T follicular helper cell (primary cell): ENCODE results near the gene COMMD6.

Experiments used
- DNase-seq: peaks from one replicate; pipeline ENCODE4 v3.0.0-alpha.2; 2020; ENCODE audit warnings: low read depth

COMMD6 gene

GRCh38 chr13:75482820-75483079, 54.9 kb downstream of the COMMD6 start:
- no peak for DNase-seq

GRCh38 chr13:75482070-75482819, 55.4 kb downstream of the COMMD6 start, which contains the start of gene TBC1D4:
Gene TBC1D4 (minus strand): TSS chr13:75482169. CDS start chr13:75481767, 402 bp downstream.
- DNase-seq, result no peak

- DNase-seq, result no peak
Observed at GRCh38 chr13:75481176-75482069, 56.2 kb downstream of the COMMD6 start.

- no peak for DNase-seq
Observed at GRCh38 chr13:75480671-75481175, 56.9 kb downstream of the COMMD6 start.

- DNase-seq, result no peak
Observed at GRCh38 chr13:75479102-75479740, 58.4 kb downstream of the COMMD6 start.

- no peak for DNase-seq
Observed at GRCh38 chr13:75478659-75479058, 59.0 kb downstream of the COMMD6 start.
